Measurements from ENCODE around the gene TBX3.

TBX3 gene

GRCh38 chr12:114701553-114701952, 17.6 kb upstream of the TBX3 start:
- Histone ChIP-seq H3K9me3 (ENCODE audit: control insufficient read depth, low read length) (no peaks in the 10 kb centered on the region), H3K27me3 (ENCODE audit: control insufficient read depth, insufficient read depth, low read length) (peaks cover 19% of the 10 kb centered on the region), H3K36me3 (ENCODE audit: control insufficient read depth, insufficient read depth, low read length) (no peaks in the 10 kb centered on the region), H3K79me2 (no peaks in the 10 kb centered on the region), H3K4me3 (ENCODE audit: low read depth, low read length) (no peak overlapping the region), H2AFZ (no peak overlapping the region), H3K27ac (no peak overlapping the region), H3K4me1 (no peaks in the 10 kb centered on the region), H3K9ac (no peak overlapping the region), H3K4me2 (ENCODE audit: low read length) (no peak overlapping the region)
- no peak for TF ChIP-seq CTCF (IDR thresholded peaks at IDR 0.05)

- H3K9ac ChIP-seq, result no peak overlapping the region
- H2AFZ ChIP-seq, result no peak overlapping the region
- no peaks in the 10 kb centered on the region for H3K79me2 ChIP-seq
- no peak overlapping the region for H3K27ac ChIP-seq
- peaks cover 19% of the 10 kb centered on the region for H3K27me3 ChIP-seq (ENCODE audit: control insufficient read depth, insufficient read depth, low read length)
- H3K4me1 ChIP-seq, result no peaks in the 10 kb centered on the region
- H3K9me3 ChIP-seq (ENCODE audit: control insufficient read depth, low read length), result no peaks in the 10 kb centered on the region
- no peaks in the 10 kb centered on the region for H3K36me3 ChIP-seq (ENCODE audit: control insufficient read depth, insufficient read depth, low read length)
- no peak for TF ChIP-seq CTCF (IDR thresholded peaks at IDR 0.05)
- H3K4me2 ChIP-seq (ENCODE audit: low read length), result no peak overlapping the region
- no peak overlapping the region for H3K4me3 ChIP-seq (ENCODE audit: low read depth, low read length)
Measured at GRCh38 chr12:114701104-114701414, 17.1 kb upstream of the TBX3 start.

- H3K79me2 ChIP-seq, result no peaks in the 10 kb centered on the region
- H3K4me1 ChIP-seq, result no peaks in the 10 kb centered on the region
- TF ChIP-seq CTCF (IDR thresholded peaks at IDR 0.05), result no peak
- no peak overlapping the region for H3K4me3 ChIP-seq (ENCODE audit: low read depth, low read length)
- no peak overlapping the region for H2AFZ ChIP-seq
- H3K36me3 ChIP-seq (ENCODE audit: control insufficient read depth, insufficient read depth, low read length), result no peaks in the 10 kb centered on the region
- no peaks in the 10 kb centered on the region for H3K9me3 ChIP-seq (ENCODE audit: control insufficient read depth, low read length)
- H3K4me2 ChIP-seq (ENCODE audit: low read length), result no peak overlapping the region
- H3K9ac ChIP-seq, result no peak overlapping the region
- no peak overlapping the region for H3K27ac ChIP-seq
- H3K27me3 ChIP-seq (ENCODE audit: control insufficient read depth, insufficient read depth, low read length), result peaks cover 19% of the 10 kb centered on the region
Measured at GRCh38 chr12:114700392-114701103, 16.6 kb upstream of the TBX3 start.

GRCh38 chr12:114698566-114699163, 14.7 kb upstream of the TBX3 start:
- H3K4me3 ChIP-seq (ENCODE audit: low read depth, low read length), result no peak overlapping the region
- no peaks in the 10 kb centered on the region for H3K36me3 ChIP-seq (ENCODE audit: control insufficient read depth, insufficient read depth, low read length)
- H3K4me2 ChIP-seq (ENCODE audit: low read length), result no peak overlapping the region
- no peaks in the 10 kb centered on the region for H3K9me3 ChIP-seq (ENCODE audit: control insufficient read depth, low read length)
- no peaks in the 10 kb centered on the region for H3K4me1 ChIP-seq
- peaks cover 19% of the 10 kb centered on the region for H3K27me3 ChIP-seq (ENCODE audit: control insufficient read depth, insufficient read depth, low read length)
- no peak overlapping the region for H3K27ac ChIP-seq
- no peaks in the 10 kb centered on the region for H3K79me2 ChIP-seq
- no peak overlapping the region for H3K9ac ChIP-seq
- no peak for TF ChIP-seq CTCF (IDR thresholded peaks at IDR 0.05)
- H2AFZ ChIP-seq, result no peak overlapping the region

All from parathyroid adenoma (tissue), 2 donors.